Vagina (tissue), 2 donors: ENCODE results near the gene NDFIP2.

ENCODE experiments used
- POLR2A ChIP-seq, 2 donors: fragments of 450-650 bp; IDR thresholded peaks; one replicate each; pipeline ENCODE4 v1.6.1; 2017; ENCODE audit warnings: antibody characterized with exemption in 2 of 2, mild to moderate bottlenecking in 2 of 2, moderate library complexity in 2 of 2
- POLR2AphosphoS5 ChIP-seq, 2 donors: sonication (generic); formaldehyde crosslinking; IDR thresholded peaks; one replicate each; pipeline ENCODE4 v1.9.0; 2017; ENCODE audit warnings: antibody characterized with exemption in 2 of 2, mild to moderate bottlenecking in 2 of 2, low read depth in 1 of 2; ENCODE audit not compliant: insufficient read depth in 1 of 2

DNA sequence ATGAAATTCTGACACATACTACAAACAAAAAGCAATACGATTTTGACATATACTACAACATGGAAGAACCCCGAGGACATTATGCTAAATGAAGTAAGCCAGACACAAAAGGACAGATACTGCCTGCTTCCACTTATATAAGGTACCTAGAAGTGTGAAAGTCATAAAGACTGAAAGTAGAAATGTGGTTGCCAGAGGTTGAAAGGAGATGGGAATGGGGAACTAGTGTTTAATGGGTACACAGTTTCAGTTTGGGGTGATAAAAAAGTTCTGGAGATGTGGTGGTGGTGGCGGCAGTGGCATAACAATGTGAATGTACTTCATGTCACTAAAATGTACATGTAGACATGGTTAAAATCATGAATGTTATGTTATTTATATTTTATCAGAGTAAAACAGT is 12.1 kb upstream of the NDFIP2 start:
- TF ChIP-seq POLR2AphosphoS5 (IDR thresholded peaks at IDR 0.05; ENCODE audit: insufficient read depth in 1 of 2, low read depth in 1 of 2) (no peak), POLR2A (IDR thresholded peaks at IDR 0.05) (no peak)
